ENCODE measurements around the gene EML1.

Gene EML1

GRCh38 chr14:99793213-99794150 lies at the start of gene EML1:
Gene EML1, plus strand, starts transcription at chr14:99793413. Its CDS starts 64 bp downstream, at chr14:99793477.
- peak; percentile 89 for DNase-seq (ENCODE audit: low read depth)

- peak; percentile 77 for DNase-seq (ENCODE audit: low read depth)
Observed at GRCh38 chr14:99744199-99744872, 48.9 kb upstream of the EML1 start.

GRCh38 chr14:99744873-99745224 lies 48.4 kb upstream of the EML1 start:
- DNase-seq (ENCODE audit: low read depth): no peak

- peak; percentile 87 for DNase-seq (ENCODE audit: low read depth)
Observed at GRCh38 chr14:99745307-99745951, 47.8 kb upstream of the EML1 start.

- DNase-seq (ENCODE audit: low read depth): no peak
Observed at GRCh38 chr14:99747167-99747566, 46.0 kb upstream of the EML1 start.

- DNase-seq (ENCODE audit: low read depth): no peak
Observed at GRCh38 chr14:99747582-99748330, 45.5 kb upstream of the EML1 start.

DNA sequence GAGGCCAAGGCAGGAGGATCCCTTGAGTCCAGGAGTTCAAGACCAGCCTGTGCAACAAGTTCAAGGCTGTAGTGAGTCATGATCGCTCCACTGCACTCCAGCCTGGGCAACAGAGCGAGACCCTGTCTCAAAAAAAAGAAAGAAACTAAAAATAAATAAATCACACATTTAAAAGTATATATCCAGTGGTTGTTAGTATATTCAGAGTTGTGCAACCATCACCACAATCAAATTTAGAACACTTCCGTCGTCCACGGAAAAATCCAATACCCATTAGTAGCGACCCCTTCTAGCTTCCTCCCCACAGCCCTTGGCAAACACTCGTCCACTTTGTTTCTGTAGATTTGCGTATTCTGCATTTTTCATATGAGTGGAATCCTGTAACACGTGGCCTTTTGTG lies 44.7 kb upstream of the EML1 start:
- DNase-seq (ENCODE audit: low read depth): no peak

- peak; percentile 44 for DNase-seq (ENCODE audit: low read depth)
Observed at GRCh38 chr14:99749142-99749541, 44.1 kb upstream of the EML1 start.

DNA sequence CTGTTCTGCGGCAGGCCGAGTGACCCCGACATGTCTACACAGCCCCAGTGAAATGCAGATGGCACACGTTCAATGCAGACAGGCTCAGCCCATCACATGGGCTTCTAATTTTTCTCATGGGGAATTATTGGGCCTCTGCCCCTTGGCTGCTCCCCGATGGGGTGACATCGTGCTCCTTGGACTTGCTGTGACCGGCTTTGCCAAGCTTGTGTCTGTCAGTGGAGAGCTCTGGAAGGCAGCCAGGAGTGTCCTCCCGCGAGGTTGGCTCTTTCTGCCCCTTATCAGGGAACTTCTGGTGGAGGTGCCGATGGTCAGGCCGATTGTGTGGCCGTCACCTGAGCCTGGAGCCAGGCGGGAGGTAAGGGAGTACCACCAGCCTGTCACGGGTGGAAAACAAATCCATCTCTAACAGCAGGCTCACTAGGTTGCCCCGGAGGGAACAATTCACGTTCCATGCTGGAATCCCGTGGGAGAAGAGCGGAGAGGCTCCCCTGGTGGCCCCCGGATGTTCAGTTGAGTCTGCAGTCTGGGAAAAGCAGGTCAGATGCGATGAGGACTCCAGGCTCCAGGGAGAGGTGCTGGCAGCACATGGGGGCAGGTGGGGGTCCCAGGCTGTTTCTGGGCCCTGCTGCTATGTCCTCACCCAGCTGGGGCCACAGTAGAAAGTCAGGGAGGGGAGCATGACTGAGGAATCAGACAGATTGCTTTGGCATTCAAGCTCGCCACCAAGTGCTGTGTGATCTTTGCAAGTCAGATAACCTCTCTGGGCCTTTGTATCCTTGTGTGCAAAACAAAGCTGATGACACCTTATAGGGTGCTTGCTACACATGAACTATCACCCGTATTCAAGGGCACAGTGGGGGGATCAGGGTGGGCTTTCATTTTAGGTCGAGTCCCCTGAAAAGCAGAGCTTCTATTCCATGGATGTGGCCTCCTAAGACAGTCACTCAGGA lies 43.2 kb upstream of the EML1 start:
- no peak for DNase-seq (ENCODE audit: low read depth)

- DNase-seq (ENCODE audit: low read depth): no peak
Observed at GRCh38 chr14:99750746-99751450, 42.3 kb upstream of the EML1 start.

DNA sequence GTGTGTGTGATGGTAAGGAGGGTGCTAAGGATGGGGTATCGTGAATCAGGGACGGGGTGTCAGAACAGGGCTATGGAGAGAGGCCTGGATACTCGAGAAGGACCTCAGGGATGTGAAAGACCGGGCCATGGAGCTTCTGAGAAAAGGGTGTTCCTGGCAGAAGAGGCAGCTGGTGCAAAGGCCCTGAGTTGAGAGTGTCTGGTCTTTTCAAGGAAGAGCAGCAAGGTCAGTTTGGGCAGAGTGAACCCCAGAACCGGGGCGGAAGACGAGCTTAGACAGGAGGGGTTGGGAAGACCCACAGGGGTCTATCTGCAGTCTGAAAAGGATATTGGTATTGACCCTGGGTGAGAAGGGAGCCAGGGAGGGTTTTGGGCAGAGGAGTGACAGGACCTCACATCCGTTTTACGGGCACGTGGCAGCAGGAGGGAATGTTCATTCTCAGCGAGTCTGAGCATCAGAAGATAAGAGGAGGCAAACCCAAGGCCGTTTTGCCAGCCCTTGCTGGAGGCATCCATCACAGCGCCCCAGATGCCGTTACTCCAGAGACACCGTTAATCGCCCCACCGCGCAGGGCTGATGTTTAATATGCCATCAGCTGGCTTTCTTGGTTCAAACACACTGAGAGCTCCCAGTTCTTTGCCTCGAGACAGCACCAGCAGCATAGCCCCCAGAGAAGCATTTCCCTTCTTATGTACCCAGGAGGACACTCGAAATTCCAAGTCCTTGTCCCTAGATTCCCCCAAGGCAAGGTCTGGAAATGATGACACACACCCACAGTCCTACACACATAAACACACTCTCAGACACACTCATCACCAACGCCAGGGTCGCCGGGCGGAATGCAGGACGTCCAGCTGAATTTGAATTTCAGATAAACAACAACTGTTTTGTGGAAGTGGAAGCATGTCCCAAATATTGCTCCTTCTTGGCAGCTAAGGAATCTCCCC lies 41.4 kb upstream of the EML1 start:
- DNase-seq (ENCODE audit: low read depth): peak; percentile 81

DNA sequence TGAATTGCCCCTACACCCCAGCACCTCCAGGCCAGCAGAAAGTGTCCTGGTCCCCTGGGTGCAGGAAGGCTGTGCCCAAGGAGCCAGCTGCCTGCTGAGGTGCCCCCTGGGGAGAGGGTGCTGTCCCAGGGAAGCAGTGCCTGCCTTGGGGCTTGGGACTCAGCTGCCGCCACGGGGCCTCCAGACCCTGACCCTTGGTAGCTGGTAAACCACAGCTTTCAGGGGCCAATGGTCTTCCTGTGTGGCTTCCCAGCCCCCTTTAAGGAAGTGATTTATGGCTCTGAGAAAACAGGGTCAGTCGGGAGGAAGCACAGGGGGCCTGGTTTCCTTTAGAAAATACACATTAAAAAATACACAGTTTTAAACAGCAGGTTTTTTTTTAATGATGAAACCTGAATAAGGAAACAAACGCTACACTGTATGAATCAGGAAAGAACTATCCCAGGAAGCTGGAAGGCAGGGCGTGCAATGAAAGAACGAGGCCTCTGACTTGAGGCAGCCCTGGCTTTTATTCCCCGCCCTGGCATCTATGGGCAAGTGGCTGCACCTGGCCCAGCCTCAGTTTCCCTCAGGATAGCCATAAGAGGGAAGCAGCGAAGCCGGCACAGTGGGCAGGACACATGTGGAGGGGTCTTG lies 40.6 kb upstream of the EML1 start:
- peak; percentile 87 for DNase-seq (ENCODE audit: low read depth)

- DNase-seq (ENCODE audit: low read depth): peak; percentile 42
Observed at GRCh38 chr14:99753225-99754140, 39.7 kb upstream of the EML1 start.

GRCh38 chr14:99754141-99755067 lies 38.8 kb upstream of the EML1 start:
- peak; percentile 49 for DNase-seq (ENCODE audit: low read depth)

- no peak for DNase-seq (ENCODE audit: low read depth)
Observed at GRCh38 chr14:99755068-99755405, 38.2 kb upstream of the EML1 start.
